ENCODE measurements around the gene LCNL1. TPM values are rescaled to one million over a fixed set of nuclear protein-coding genes. Genes with fewer than 3 reads are reported as not detected.
"Not testable (repeated sequence)": the region's sequence is repeated elsewhere in the genome, so short reads cannot be mapped to it uniquely, and the experiment has no call there.

The LCNL1 gene
- total and polyA plus RNA-seq, 8 donors: 0.38 to 2.7 (median 1.2) TPM

GRCh38 chr9:137030538-137031527 is 48.0 kb downstream of the LCNL1 start:
- intact Hi-C loops (cut with DNase I): no loop called here
- Histone ChIP-seq H3K27me3 (no peaks in the 10 kb centered on the region), H3K9me3 (no peaks in the 10 kb centered on the region), H3K36me3 (no peaks in the 10 kb centered on the region), H3K4me1 (peaks cover 19 to 83% of the 10 kb centered on the region in 2 donors), H3K27ac (peak overlapping the region in 1 of 2 donors; percentile 84), H3K4me3 (peak overlapping the region in 1 of 2 donors; percentile 52)
- TF ChIP-seq CTCF (IDR thresholded peaks at IDR 0.05): no peak
- DNase-seq (peak in 2 of 4 donors; percentile 71 to 93), ATAC-seq (no peak)

- peak within 1 kb of the TSS in 1 of 2 donors; percentile 84 for H3K27ac ChIP-seq
- intact Hi-C loops (cut with DNase I): no loop called here
Observed at GRCh38 chr9:137031904-137032640, 49.3 kb downstream of the LCNL1 start, which contains the start of gene FUT7. FUT7 (minus strand) TSS chr9:137032088; CDS start chr9:137031991, 97 bp downstream.

GRCh38 chr9:137032858-137033257 is 50.1 kb downstream of the LCNL1 start:
- Histone ChIP-seq H3K4me1 (peaks cover 19 to 74% of the 10 kb centered on the region in 2 donors), H3K9me3 (no peaks in the 10 kb centered on the region), H3K36me3 (peaks cover 0 to 8% of the 10 kb centered on the region in 2 donors), H3K4me3 (peak overlapping the region in 1 of 2 donors; percentile 52), H3K27ac (peak overlapping the region in 1 of 2 donors; percentile 84), H3K27me3 (no peaks in the 10 kb centered on the region)
- TF ChIP-seq CTCF (IDR thresholded peaks at IDR 0.05): no peak
- ATAC-seq (peak; percentile 22), DNase-seq (peak in 2 of 4 donors; percentile 81 to 91)
- intact Hi-C loops (cut with DNase I): no loop called here

More at GRCh38 chr9:137031904-137032640, 49.3 kb downstream of the LCNL1 start, which contains the start of gene FUT7:
- DNase-seq (peak in 2 of 4 donors; percentile 62 to 91), ATAC-seq (no peak)
- no peaks in the 10 kb centered on the region for H3K9me3 ChIP-seq
- no peaks in the 10 kb centered on the region for H3K36me3 ChIP-seq
- no peak for TF ChIP-seq CTCF (IDR thresholded peaks at IDR 0.05)
- peaks cover 19 to 80% of the 10 kb centered on the region in 2 donors for H3K4me1 ChIP-seq
- peak within 1 kb of the TSS in 1 of 2 donors; percentile 52 for H3K4me3 ChIP-seq
- H3K27me3 ChIP-seq: no peaks in the 10 kb centered on the region

- DNase-seq; H3K27me3 ChIP-seq; ATAC-seq; intact Hi-C loops (cut with DNase I); H3K9me3 ChIP-seq: not testable (repeated sequence)
- peak overlapping the region in 1 of 2 donors; percentile 52 for H3K4me3 ChIP-seq
- H3K27ac ChIP-seq: peak overlapping the region in 1 of 2 donors; percentile 84
- peaks cover 0 to 14% of the 10 kb centered on the region in 2 donors for H3K36me3 ChIP-seq
- H3K4me1 ChIP-seq: peaks cover 18 to 72% of the 10 kb centered on the region in 2 donors
Observed at GRCh38 chr9:137033481-137033880, 50.7 kb downstream of the LCNL1 start.

GRCh38 chr9:137034039-137034708 is 51.4 kb downstream of the LCNL1 start:
- H3K4me1 ChIP-seq: peaks cover 11 to 65% of the 10 kb centered on the region in 2 donors
- no peak for TF ChIP-seq CTCF (IDR thresholded peaks at IDR 0.05)
- ATAC-seq (peak; percentile 4), DNase-seq (peak in 1 of 4 donors; percentile 61)
- H3K9me3 ChIP-seq: no peaks in the 10 kb centered on the region
- H3K27me3 ChIP-seq: no peaks in the 10 kb centered on the region
- intact Hi-C loops (cut with DNase I): no loop called here
- peak overlapping the region in 1 of 2 donors; percentile 52 for H3K4me3 ChIP-seq
- peak overlapping the region; percentile 14 to 84 for H3K27ac ChIP-seq
- peaks cover 0 to 21% of the 10 kb centered on the region in 2 donors for H3K36me3 ChIP-seq
